ENCODE data around the gene FARP2. TPM values are rescaled to one million over a fixed set of nuclear protein-coding genes. Genes with fewer than 3 reads are reported as not detected.

Gene FARP2
- total and polyA plus RNA-seq, 10 of the 15 experiments (the other 5 are each of a cell fraction or from before 2014, with no cell fraction given) = 5.5 to 67.5 (median 36.8) TPM

- BruUV-seq (replicated peaks) = no TSS peak
- H4K20me1 ChIP-seq (ENCODE audit: control insufficient read depth, insufficient read depth) = no peaks in the 10 kb centered on the region
- peaks cover 9 to 19% of the 10 kb centered on the region in 2 experiments for H3K36me3 ChIP-seq (ENCODE audit: control insufficient read depth in 2 of 2, insufficient read depth in 2 of 2, low read length in 1 of 2)
- TF ChIP-seq SUZ12 (IDR thresholded peaks at IDR 0.05; ENCODE audit: unreplicated experiment) = no peak
- TF ChIP-seq MLLT1 (IDR thresholded peaks at IDR 0.05) = no peak
- TF ChIP-seq SMARCA5 (IDR thresholded peaks at IDR 0.05) = no peak
- no peak for TF ChIP-seq CHD4 (IDR thresholded peaks at IDR 0.05)
- TF ChIP-seq ATF2 (IDR thresholded peaks at IDR 0.05; ENCODE audit: low read length) = no peak
- no peak for TF ChIP-seq RELA (IDR thresholded peaks at IDR 0.05; ENCODE audit: borderline replicate concordance, partially characterized antibody)
- TF ChIP-seq TBL1XR1 (IDR thresholded peaks at IDR 0.05; ENCODE audit: low read depth, low read length) = no peak
- no peak for TF ChIP-seq CEBPZ (IDR thresholded peaks at IDR 0.05; ENCODE audit: low read depth, low read length)
- TF ChIP-seq TCF12 (IDR thresholded peaks at IDR 0.05; ENCODE audit: low read depth, low read length) = no peak
- TF ChIP-seq CBX3 (IDR thresholded peaks at IDR 0.05; ENCODE audit: borderline replicate concordance, low read depth) = no peak
- no peak for TF ChIP-seq MXI1 (IDR thresholded peaks at IDR 0.05; ENCODE audit: low read depth, low read length)
- ChIA-PET CTCF (no interaction called here), SMC1A (ENCODE audit: uncharacterized antibody, unreplicated experiment) (interaction anchor here (0.7 to 1.6 kb wide), 4 partner anchors 9 to 59 kb away, joined by 3 to 8 read pairs (median 4); no protein-coding TSS in a partner anchor), RAD21 (ENCODE audit: unreplicated experiment) (no interaction called here), POLR2A (no interaction called here)
- no peak overlapping the region for H3K27ac ChIP-seq (ENCODE audit: control insufficient read depth, insufficient read depth)
- H3K79me2 ChIP-seq (ENCODE audit: control insufficient read depth, insufficient read depth, low read length) = no peaks in the 10 kb centered on the region
- intact Hi-C loops (cut with micrococcal nuclease; ENCODE audit: unreplicated experiment) = no loop called here
- H3K9ac ChIP-seq (ENCODE audit: control insufficient read depth, insufficient read depth, low read length) = no peak overlapping the region
- H3K9me3 ChIP-seq (replicated peaks; ENCODE audit: control insufficient read depth, insufficient read depth, low read length) = no peaks in the 10 kb centered on the region
- no peaks in the 10 kb centered on the region for H3K4me1 ChIP-seq (ENCODE audit: control insufficient read depth, insufficient read depth, low read length)
- in situ Hi-C loops (cut with MboI) = no loop called here
- no peak for DNase-seq (ENCODE audit: low read depth, low spot score)
- H3K27me3 ChIP-seq (replicated peaks in 1 of 2; ENCODE audit: control insufficient read depth in 2 of 2, insufficient read depth in 2 of 2, low read length in 1 of 2) = no peaks in the 10 kb centered on the region
- H3K4me2 ChIP-seq (ENCODE audit: control insufficient read depth, insufficient read depth) = no peak overlapping the region
- 95% methylated on average over 6 of the region's 6 CpGs for WGBS (ENCODE audit: insufficient coverage, insufficient replicate concordance, low lambda C conversion rate, missing lambda C conversion rate)
- no peak overlapping the region for H2AFZ ChIP-seq (ENCODE audit: control insufficient read depth, low read depth, low read length)
- no peak for FAIRE-seq
- H3K4me3 ChIP-seq = no peak overlapping the region
- ATAC-seq = no peak
These were observed 76.9 kb downstream of the FARP2 start for GRCh38 chr2:241432824-241433448.

Data from GM12878 (cell line).